ENCODE data around the gene TSACC.

DNA sequence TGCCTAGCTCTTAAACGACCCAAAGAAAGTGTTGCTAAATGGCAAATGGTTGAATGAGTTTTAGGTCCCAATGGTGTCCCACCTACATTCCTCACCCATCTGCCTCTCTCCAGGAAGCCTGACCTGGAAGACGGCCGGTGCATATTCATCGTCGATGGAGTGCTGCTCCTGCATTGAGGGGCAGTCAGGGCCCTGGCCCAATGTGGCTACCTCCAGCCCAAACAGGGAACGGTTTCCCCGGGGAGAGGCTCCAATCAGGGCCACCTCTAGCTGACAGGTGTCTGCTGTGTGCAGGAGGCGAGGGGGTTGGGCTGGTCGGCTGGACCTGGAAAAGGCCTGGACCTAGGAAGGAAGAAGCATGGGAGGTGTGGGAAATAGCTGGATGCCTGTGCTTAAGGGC is 44.4 kb upstream of the TSACC start:
- TF ChIP-seq CTCF (IDR thresholded peaks at IDR 0.05) (no peak), POLR2AphosphoS5 (IDR thresholded peaks at IDR 0.05) (no peak), POLR2A (IDR thresholded peaks at IDR 0.05; ENCODE audit: low read depth) (no peak)

Data from esophagus muscularis mucosa (tissue), 3 donors.